SK-N-SH (cell line): Measurements from ENCODE around the gene RAD23B. TPM values are rescaled to one million over a fixed set of nuclear protein-coding genes. Genes with fewer than 3 reads are reported as not detected.

ENCODE experiments used
- CTCF ChIA-PET: fragments of 300-600, 350-600 bp; formaldehyde crosslinking; extraction: SDS; loops from one replicate; lab custom pipeline; 2021; lab: Yijun Ruan, JAX
- POLR2A ChIA-PET: fragments of 350-600 bp; sonication (Branson Sonifier 250); formaldehyde crosslinking; extraction: SDS; loops from one replicate; lab custom pipeline; 2020; ENCODE audit warnings: antibody characterized with exemption, inconsistent platforms; lab: Yijun Ruan, JAX
- DNase-seq: peaks from one replicate; pipeline ENCODE4 v3.0.0; 2012
- H2AFZ ChIP-seq: fragments of 200-600 bp; sonication (generic); 2 replicates; pipeline ENCODE4 v1.8.1; 2016; ENCODE audit warnings: antibody characterized with exemption, mild to moderate bottlenecking, low read depth
- H3F3A ChIP-seq: fragments of 200-600 bp; sonication (generic); replicated peaks from 2 replicates; pipeline ENCODE3; 2016; ENCODE audit warnings: antibody characterized with exemption, mild to moderate bottlenecking; ENCODE audit not compliant: insufficient read depth
- H3K27ac ChIP-seq, 2 experiments: fragments of 200-500 bp in 1 of 2; fragments of 200-600 bp in 1 of 2; sonication (Bioruptor generic) in 1 of 2; sonication (generic), shearing (Covaris generic) in 1 of 2; 2 replicates each; pipeline versions ENCODE4 v1.5.1 to v1.6.1; 2014 to 2016; ENCODE audit warnings: low read depth in 2 of 2, inconsistent platforms in 1 of 2, low read length in 1 of 2, mild to moderate bottlenecking in 1 of 2, mixed read lengths in 1 of 2
- H3K27me3 ChIP-seq: fragments of 200-600 bp; sonication (generic), shearing (Covaris generic); 2 replicates; pipeline ENCODE4 v1.6.1; 2016; ENCODE audit warnings: mixed run types; ENCODE audit not compliant: insufficient read depth
- H3K36me3 ChIP-seq, 2 experiments: fragments of 200-500 bp in 1 of 2; fragments of 200-600 bp in 1 of 2; sonication (Bioruptor generic) in 1 of 2; sonication (generic) in 1 of 2; replicated peaks in 1 of 2; 2 replicates each; pipeline versions ENCODE3 to v1.5.1; 2014 to 2016; ENCODE audit warnings: low read length in 1 of 2, mild to moderate bottlenecking in 1 of 2; ENCODE audit not compliant: insufficient read depth in 2 of 2, control insufficient read depth in 1 of 2
- H3K4me1 ChIP-seq, 2 experiments: fragments of 200-500 bp in 1 of 2; fragments of 200-600 bp in 1 of 2; sonication (Bioruptor generic) in 1 of 2; sonication (generic), shearing (Covaris generic) in 1 of 2; 2 replicates each; pipeline versions ENCODE4 v1.5.1 to v1.6.1; 2014 to 2016; ENCODE audit warnings: low read depth in 1 of 2, low read length in 1 of 2, mixed run types in 1 of 2; ENCODE audit not compliant: insufficient read depth in 2 of 2, control insufficient read depth in 1 of 2
- H3K4me2 ChIP-seq: fragments of 200-600 bp; sonication (generic), shearing (Covaris generic); 2 replicates; pipeline ENCODE4 v1.6.1; 2017; ENCODE audit warnings: mixed run types
- H3K4me3 ChIP-seq, 2 experiments: fragments of 200-500 bp in 1 of 2; fragments of 200-600 bp in 1 of 2; sonication (Bioruptor generic) in 1 of 2; sonication (generic), shearing (Covaris generic) in 1 of 2; 2 replicates each; pipeline versions ENCODE4 v1.5.1 to v1.8.1; 2014 to 2016; ENCODE audit warnings: low read depth in 2 of 2, inconsistent platforms in 1 of 2, low read length in 1 of 2, mild to moderate bottlenecking in 1 of 2, mixed read lengths in 1 of 2, moderate library complexity in 1 of 2
- H3K79me2 ChIP-seq: fragments of 200-600 bp; sonication (generic); 2 replicates; pipeline ENCODE4 v1.8.1; 2017; ENCODE audit warnings: mild to moderate bottlenecking; ENCODE audit not compliant: insufficient read depth
- H3K9ac ChIP-seq: fragments of 200-600 bp; sonication (generic); 2 replicates; pipeline ENCODE4 v1.6.1; 2017; ENCODE audit warnings: mixed run types
- H3K9me2 ChIP-seq: fragments of 200-600 bp; sonication (generic); 2 replicates; pipeline ENCODE4 v1.6.1; 2017; ENCODE audit warnings: mixed run types
- H3K9me3 ChIP-seq: fragments of 200-600 bp; sonication (generic); 2 replicates; pipeline ENCODE4 v1.6.1; 2017; ENCODE audit warnings: mixed run types, mild to moderate bottlenecking, moderate library complexity
- H4K20me1 ChIP-seq: fragments of 200-600 bp; sonication (generic); 2 replicates; pipeline ENCODE4 v1.6.1; 2017; ENCODE audit warnings: mild to moderate bottlenecking, mixed run types; ENCODE audit not compliant: insufficient read depth
- ELF1 ChIP-seq: IDR thresholded peaks from 2 replicates; pipeline ENCODE4 v1.4.0; 2012
- EP300 ChIP-seq, 2 experiments: IDR thresholded peaks; 2 replicates each; pipeline versions ENCODE4 v1.4.0 to v1.6.1; 2012; ENCODE audit warnings: borderline replicate concordance in 1 of 2, low read depth in 1 of 2, low read length in 1 of 2
- FOXJ3 ChIP-seq: sonication (generic); formaldehyde crosslinking; IDR thresholded peaks from 2 replicates; pipeline ENCODE4 v1.5.1; 2020; ENCODE audit warnings: mild to moderate bottlenecking, missing genetic modification reagents
- GABPA ChIP-seq: IDR thresholded peaks from 2 replicates; pipeline ENCODE4 v1.4.0; 2012; ENCODE audit warnings: low read depth, mild to moderate bottlenecking
- MXI1 ChIP-seq: IDR thresholded peaks from 2 replicates; pipeline ENCODE4 v1.6.1; 2012; ENCODE audit warnings: mild to moderate bottlenecking, low read depth, low read length, improper control_type of control experiment
- PBX3 ChIP-seq: IDR thresholded peaks from 2 replicates; pipeline ENCODE4; 2012
- POLR2AphosphoS5 ChIP-seq: IDR thresholded peaks from 2 replicates; pipeline ENCODE4 v1.6.1; 2012; ENCODE audit warnings: low read depth, low read length
- RCOR1 ChIP-seq: fragments of 150-350 bp; IDR thresholded peaks from 2 replicates; pipeline ENCODE4 v1.6.1; 2017; ENCODE audit warnings: antibody characterized with exemption, low read length
- REST ChIP-seq: IDR thresholded peaks from 2 replicates; pipeline ENCODE4 v1.6.1; 2012; ENCODE audit warnings: mild to moderate bottlenecking, low read depth, low read length, moderate library complexity
- RFX5 ChIP-seq: IDR thresholded peaks from 2 replicates; pipeline ENCODE4 v1.6.1; 2012; ENCODE audit warnings: mild to moderate bottlenecking, improper control_type of control experiment, low read length
- RXRA ChIP-seq: IDR thresholded peaks from 2 replicates; pipeline ENCODE4 v1.4.0; 2012; ENCODE audit warnings: low read depth, mild to moderate bottlenecking, borderline replicate concordance
- TCF12 ChIP-seq: IDR thresholded peaks from 2 replicates; pipeline ENCODE4 v1.4.0; 2012
- TEAD4 ChIP-seq: IDR thresholded peaks from 2 replicates; pipeline ENCODE4 v1.4.0; 2012; ENCODE audit warnings: mild to moderate bottlenecking, borderline replicate concordance; ENCODE audit not compliant: insufficient read depth
- YY1 ChIP-seq: IDR thresholded peaks from 2 replicates; pipeline ENCODE4 v1.4.0; 2012; ENCODE audit warnings: low read depth, mild to moderate bottlenecking
- WGBS: methylation state at CpG from one replicate; pipeline ENCODE4 v1.1.6; 2017; ENCODE audit warnings: low lambda C conversion rate; 5-methylcytosine and 5-hydroxymethylcytosine counted together
- polyA plus RNA-seq, 3 experiments: library from polyadenylated mRNA; depleted of rRNA; stranded (reverse); fragments of >200 nt; gene quantifications; 2 replicates each; pipeline ENCODE4 v1.2.3, GENCODE V29; 2012

The RAD23B gene
- polyA plus RNA-seq, 1 of the 3 experiments (the other 2 are of a cell fraction) = 62.9 TPM

GRCh38 chr9:107282759-107283622, at the start of gene RAD23B (continued):
- TF ChIP-seq POLR2AphosphoS5 = peak; percentile 70
- no peak for TF ChIP-seq TEAD4
- TF ChIP-seq TCF12 = peak; percentile 41; the same call in 1 of the 2 replicates

GRCh38 chr9:107235765-107236442, 47.2 kb upstream of the RAD23B start:
- H3K9me3 ChIP-seq = no peaks in the 10 kb centered on the region
- H4K20me1 ChIP-seq = no peaks in the 10 kb centered on the region
- TF ChIP-seq EP300 (IDR thresholded peaks at IDR 0.05; ENCODE audit: borderline replicate concordance in 1 of 2, low read depth in 1 of 2, low read length in 1 of 2) (no peak), REST (no peak), PBX3 (no peak), GABPA (no peak), ELF1 (no peak), RXRA (no peak), TCF12 (no peak), TEAD4 (no peak), RFX5 (no peak), MXI1 (no peak), RCOR1 (no peak), YY1 (no peak), FOXJ3 (CRISPR knock-in tag) (no peak)
- no peak for DNase-seq
- H3K9me2 ChIP-seq = no peaks in the 10 kb centered on the region
- H3K27me3 ChIP-seq = no peaks in the 10 kb centered on the region
- WGBS = 43% methylated on average over 3 of the region's 3 CpGs
- no peak overlapping the region for H3K4me3 ChIP-seq
- H3K79me2 ChIP-seq = no peaks in the 10 kb centered on the region
- no peaks in the 10 kb centered on the region for H3F3A ChIP-seq
- no peak overlapping the region for H3K9ac ChIP-seq
- POLR2A ChIA-PET = no interaction called here
- H2AFZ ChIP-seq = no peak overlapping the region
- H3K4me1 ChIP-seq = no peaks in the 10 kb centered on the region
- CTCF ChIA-PET = no interaction called here
- H3K4me2 ChIP-seq = no peak overlapping the region
- no peaks in the 10 kb centered on the region for H3K36me3 ChIP-seq
- no peak overlapping the region for H3K27ac ChIP-seq
